Spleen (tissue), 11 donors: ENCODE measurements around the gene ETS2. TPM values are rescaled to one million over a fixed set of nuclear protein-coding genes. Genes with fewer than 3 reads are reported as not detected.

Source experiments
- DNase-seq: peaks from one replicate; pipeline ENCODE4 v3.0.0-alpha.2; 2020
- H3K27ac ChIP-seq, 8 donors: fragments of 200-600 bp; sonication (generic) in 7 of 8; 1 replicate in 4 of 8; 2 replicates in 4 of 8; pipeline versions ENCODE4 v1.5.0 to v1.8.0; 2016 to 2021; ENCODE audit warnings: inconsistent platforms in 4 of 8, mild to moderate bottlenecking in 4 of 8, moderate library complexity in 1 of 8
- H3K27me3 ChIP-seq, 7 donors: fragments of 200-600 bp; sonication (generic) in 6 of 7; replicated peaks in 1 of 7; 1 replicate in 4 of 7; 2 replicates in 3 of 7; pipeline versions ENCODE4 v1.5.0 to v1.8.0; 2016 to 2021; ENCODE audit warnings: inconsistent platforms in 3 of 7, mild to moderate bottlenecking in 1 of 7
- H3K36me3 ChIP-seq, 6 donors: fragments of 200-600 bp; sonication (generic) in 5 of 6; 1 replicate in 4 of 6; 2 replicates in 2 of 6; pipeline versions ENCODE4 v1.5.0 to v1.8.0; 2016 to 2021; ENCODE audit warnings: inconsistent platforms in 2 of 6
- H3K4me1 ChIP-seq, 6 donors: fragments of 200-600 bp; sonication (generic) in 5 of 6; 1 replicate in 3 of 6; 2 replicates in 3 of 6; pipeline versions ENCODE4 v1.5.0 to v1.8.0; 2016 to 2021; ENCODE audit warnings: inconsistent platforms in 3 of 6
- H3K4me3 ChIP-seq, 8 donors: fragments of 200-600 bp; sonication (generic) in 7 of 8; 1 replicate in 4 of 8; 2 replicates in 4 of 8; pipeline versions ENCODE4 v1.5.0 to v1.8.0; 2016 to 2021; ENCODE audit warnings: inconsistent platforms in 4 of 8, mild to moderate bottlenecking in 4 of 8, moderate library complexity in 2 of 8
- H3K9me3 ChIP-seq, 8 donors: fragments of 200-600 bp; sonication (generic) in 7 of 8; 1 replicate in 4 of 8; 2 replicates in 4 of 8; pipeline versions ENCODE4 v1.5.0 to v1.8.0; 2016 to 2021; ENCODE audit warnings: inconsistent platforms in 4 of 8
- CTCF ChIP-seq, 11 experiments: fragments of 200-600 bp in 7 of 11; fragments of 450-650 bp in 4 of 11; sonication (generic) in 4 of 11; IDR thresholded peaks in 8 of 11; conservative IDR thresholded peaks in 3 of 11; 1 replicate in 7 of 11; 2 replicates in 4 of 11; pipeline versions ENCODE4 v1.4.0 to v1.8.0; 2016 to 2021; ENCODE audit warnings: antibody characterized with exemption in 11 of 11, inconsistent platforms in 4 of 11, mild to moderate bottlenecking in 1 of 11
- POLR2A ChIP-seq, 3 donors: fragments of 450-650 bp; IDR thresholded peaks; one replicate each; pipeline ENCODE4 v1.5.1; 2017; ENCODE audit warnings: antibody characterized with exemption in 3 of 3, mild to moderate bottlenecking in 1 of 3
- POLR2AphosphoS5 ChIP-seq, 3 donors: sonication (generic); formaldehyde crosslinking; IDR thresholded peaks; one replicate each; pipeline ENCODE4 v1.5.1; 2017; ENCODE audit warnings: antibody characterized with exemption in 3 of 3
- WGBS, 5 donors: extraction: QIAGEN DNeasy Blood & Tissue Kit in 3 of 5; methylation state at CpG; one replicate each; pipeline versions ENCODE4 v1.1.5 to v1.1.7; 2013 to 2018; 5-methylcytosine and 5-hydroxymethylcytosine counted together
- intact Hi-C: fragments of 100-400 bp; cut with DNase I; formaldehyde crosslinking; loops from one replicate; pipeline ENCODE4 v1.15.0; 2023; ENCODE audit warnings: low total_unique reads
- polyA plus RNA-seq, 3 donors: library from polyadenylated mRNA; stranded (reverse); fragments of 200-250 nt; gene quantifications; one replicate each; pipeline ENCODE4 v1.2.1, GENCODE V29; 2013
- total RNA-seq, 7 donors: library from RNA; depleted of rRNA in 3 of 7; stranded (reverse); fragments of >200 nt in 3 of 7; fragmentation: NEBNext Ultra II Directional in 4 of 7; extraction: Animal tissue kit (Norgen Biotek cat#: 25700) in 4 of 7; gene quantifications; one replicate each; pipeline versions ENCODE4 v1.1.0 to v1.2.1, GENCODE V29; 2016 to 2021
- donor health status: healthy with polysubstance abuse.
- donor health status: DM: no; HTN: no; CAD: no; lungs with moderate emphysema.
- donor health status: DM: no; HTN: no; CAD: no.
- donor health status: Bipolar disorder and iron deficiency.
- donor health status: healthy.
- donor health status: DM: no; HTN: no; CAD: no.
- donor health status: DM: yes; HTN: yes; CAD: no.

The ETS2 gene
- total and polyA plus RNA-seq, 10 donors, result 44.4 to 590 (median 349) TPM

GRCh38 chr21:38787461-38788274 is 18.1 kb upstream of the ETS2 start:
- Histone ChIP-seq H3K4me1 (no peaks in the 10 kb centered on the region), H3K27ac (no peak overlapping the region), H3K27me3 (peaks cover 0 to 5% (median 0%) of the 10 kb centered on the region in 7 donors), H3K9me3 (peaks cover 0 to 20% (median 5%) of the 10 kb centered on the region in 8 donors), H3K4me3 (no peak overlapping the region), H3K36me3 (no peaks in the 10 kb centered on the region)
- WGBS, 5 donors, result 63 to 83% (median 75%) methylated on average over 19 of the region's 19 CpGs
- intact Hi-C loops, result no loop called here
- TF ChIP-seq CTCF (IDR thresholded peaks at IDR 0.05 in 8 of 11, conservative IDR thresholded peaks at IDR 0.05 in 3 of 11) (no peak), POLR2AphosphoS5 (IDR thresholded peaks at IDR 0.05) (no peak), POLR2A (IDR thresholded peaks at IDR 0.05) (no peak)
- no peak for DNase-seq

- WGBS, 5 donors, result 73 to 88% (median 82%) methylated on average over 4 of the region's 4 CpGs
- Histone ChIP-seq H3K27ac (no peak overlapping the region), H3K36me3 (no peaks in the 10 kb centered on the region), H3K4me1 (no peaks in the 10 kb centered on the region), H3K4me3 (no peak overlapping the region), H3K9me3 (peaks cover 0 to 12% (median 0%) of the 10 kb centered on the region in 8 donors), H3K27me3 (peaks cover 0 to 5% (median 0%) of the 10 kb centered on the region in 7 donors)
- DNase-seq, result no peak
- TF ChIP-seq POLR2A (IDR thresholded peaks at IDR 0.05) (no peak), CTCF (IDR thresholded peaks at IDR 0.05 in 8 of 11, conservative IDR thresholded peaks at IDR 0.05 in 3 of 11) (no peak), POLR2AphosphoS5 (IDR thresholded peaks at IDR 0.05) (no peak)
- intact Hi-C loops, result no loop called here
These were observed 17.3 kb upstream of the ETS2 start for GRCh38 chr21:38788275-38788905.

- Histone ChIP-seq H3K36me3 (no peaks in the 10 kb centered on the region), H3K9me3 (peaks cover 0 to 6% (median 0%) of the 10 kb centered on the region in 8 donors), H3K4me3 (no peak overlapping the region), H3K4me1 (no peaks in the 10 kb centered on the region), H3K27me3 (peaks cover 0 to 5% (median 0%) of the 10 kb centered on the region in 7 donors), H3K27ac (no peak overlapping the region)
- intact Hi-C loops, result no loop called here
- no peak for DNase-seq
- WGBS, 5 donors, result 82 to 91% (median 85%) methylated on average over 3 of the region's 3 CpGs
- TF ChIP-seq POLR2A (IDR thresholded peaks at IDR 0.05), result no peak
- no peak for TF ChIP-seq CTCF (IDR thresholded peaks at IDR 0.05 in 8 of 11, conservative IDR thresholded peaks at IDR 0.05 in 3 of 11)
- TF ChIP-seq POLR2AphosphoS5 (IDR thresholded peaks at IDR 0.05), result no peak
These were observed 16.5 kb upstream of the ETS2 start for GRCh38 chr21:38789275-38789674.

GRCh38 chr21:38790059-38790458 is 15.7 kb upstream of the ETS2 start:
- no peak overlapping the region for H3K4me3 ChIP-seq
- peaks cover 0 to 5% (median 0%) of the 10 kb centered on the region in 7 donors for H3K27me3 ChIP-seq
- H3K4me1 ChIP-seq, result no peaks in the 10 kb centered on the region
- DNase-seq, result no peak
- H3K36me3 ChIP-seq, result no peaks in the 10 kb centered on the region
- TF ChIP-seq CTCF (IDR thresholded peaks at IDR 0.05 in 8 of 11, conservative IDR thresholded peaks at IDR 0.05 in 3 of 11), result no peak
- TF ChIP-seq POLR2AphosphoS5 (IDR thresholded peaks at IDR 0.05), result no peak
- TF ChIP-seq POLR2A (IDR thresholded peaks at IDR 0.05), result no peak
- WGBS, 5 donors, result 79 to 91% (median 85%) methylated on average over 7 of the region's 7 CpGs
- peaks cover 0 to 6% (median 0%) of the 10 kb centered on the region in 8 donors for H3K9me3 ChIP-seq
- intact Hi-C loops, result no loop called here
- no peak overlapping the region for H3K27ac ChIP-seq
